Esophagus squamous epithelium (tissue), 5 donors: ENCODE results near the gene TCAF2. TPM values are rescaled to one million over a fixed set of nuclear protein-coding genes. Genes with fewer than 3 reads are reported as not detected.
A peak's percentile ranks its signal among the peaks of the same experiment; 100 is the strongest.
"Not testable (repeated sequence)": the region's sequence is repeated elsewhere in the genome, so short reads cannot be mapped to it uniquely, and the experiment has no call there.

ENCODE experiments used
- DNase-seq: peaks from one replicate; lab custom pipeline; 2025; lab: John Stamatoyannopoulos, UW
- H3K27ac ChIP-seq, 4 donors: fragments of 200-600 bp; sonication (generic); one replicate each; pipeline ENCODE4 v1.5.1; 2016 to 2019; ENCODE audit warnings: mild to moderate bottlenecking in 1 of 4
- H3K27me3 ChIP-seq, 4 donors: fragments of 200-600 bp; sonication (generic); 1 replicate in 3 of 4; 2 replicates in 1 of 4; pipeline versions ENCODE4 v1.5.1 to v1.6.0; 2017 to 2021; ENCODE audit warnings: antibody characterized with exemption in 1 of 4
- H3K36me3 ChIP-seq, 3 donors: fragments of 200-600 bp; sonication (generic); one replicate each; pipeline ENCODE4 v1.5.1; 2016 to 2019
- H3K4me1 ChIP-seq, 3 donors: fragments of 200-600 bp; sonication (generic); one replicate each; pipeline ENCODE4 v1.5.1; 2017 to 2019
- H3K4me3 ChIP-seq, 4 donors: fragments of 200-600 bp; sonication (generic); 1 replicate in 3 of 4; 2 replicates in 1 of 4; pipeline ENCODE4 v1.5.1; 2016 to 2019; ENCODE audit warnings: mild to moderate bottlenecking in 2 of 4, moderate library complexity in 1 of 4
- H3K9me3 ChIP-seq, 3 donors: fragments of 200-600 bp; sonication (generic); one replicate each; pipeline ENCODE4 v1.5.1; 2016 to 2019
- WGBS, 2 donors: methylation state at CpG; one replicate each; pipeline ENCODE4 v1.1.5; 2018; 5-methylcytosine and 5-hydroxymethylcytosine counted together
- intact Hi-C: fragments of 100-400 bp; cut with DNase I; formaldehyde crosslinking; loops from one replicate; pipeline ENCODE4 v1.15.0; 2022
- total RNA-seq, 4 donors: library from RNA; depleted of rRNA; stranded (reverse); fragments of >200 nt; gene quantifications; one replicate each; pipeline ENCODE4 v1.1.0, GENCODE V29; 2016
- donor health status: DM: yes; HTN: yes; CAD: no.

Gene TCAF2
- total RNA-seq, result 10 to 100 TPM; 11.3 to 15.3 (median 13.4) TPM

GRCh38 chr7:143620646-143621045 lies at the start of gene TCAF2:
Gene TCAF2, plus strand, starts transcription at chr7:143620974.
- intact Hi-C loops, H3K27me3 ChIP-seq, H3K4me1 ChIP-seq, H3K9me3 ChIP-seq, H3K36me3 ChIP-seq, DNase-seq: not testable (repeated sequence)
- no CpG with 5 or more reads among the region's 38 CpGs for WGBS, 2 donors
- peak within 1 kb of the TSS in 1 of 4 donors; percentile 77 for H3K27ac ChIP-seq
- peak within 1 kb of the TSS in 2 of 4 donors; percentile 36 to 44 for H3K4me3 ChIP-seq

GRCh38 chr7:143571501-143571900 lies 49.3 kb upstream of the TCAF2 start, which contains the start of gene CTAGE15:
Gene CTAGE15, plus strand, starts transcription at chr7:143571801. Its CDS starts 17 bp downstream, at chr7:143571818.
- intact Hi-C loops, H3K27ac ChIP-seq, H3K4me1 ChIP-seq, H3K27me3 ChIP-seq, H3K36me3 ChIP-seq, DNase-seq, H3K4me3 ChIP-seq, H3K9me3 ChIP-seq: not testable (repeated sequence)
- WGBS, 2 donors, result no CpG with 5 or more reads among the region's 20 CpGs

DNA sequence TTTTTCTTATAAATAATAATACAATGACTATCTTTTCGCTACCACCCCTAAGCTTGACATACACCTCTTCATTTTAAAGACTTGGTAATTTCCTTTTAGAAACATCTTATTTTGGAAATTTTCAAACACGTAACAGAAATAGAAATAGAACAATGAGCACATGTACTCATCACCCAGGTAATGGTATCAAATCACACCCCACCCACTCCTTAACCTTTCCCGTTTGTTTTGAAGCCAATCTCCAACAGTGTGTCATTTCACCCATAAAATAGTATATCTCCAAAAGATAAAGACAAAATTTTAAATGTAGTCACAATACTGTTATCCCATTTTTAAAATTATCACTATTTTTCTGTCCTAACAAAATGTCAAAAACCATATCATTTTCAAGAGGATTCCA lies 32.6 kb upstream of the TCAF2 start:
- H3K27me3 ChIP-seq, DNase-seq, H3K9me3 ChIP-seq, H3K27ac ChIP-seq, H3K4me1 ChIP-seq, H3K36me3 ChIP-seq, intact Hi-C loops, H3K4me3 ChIP-seq: not testable (repeated sequence)
- WGBS, 2 donors, result 73% methylated on average over 2 of the region's 3 CpGs; no CpG with 5 or more reads in 1 of the 2 donors

- DNase-seq, intact Hi-C loops, H3K36me3 ChIP-seq, H3K4me3 ChIP-seq, H3K9me3 ChIP-seq, H3K27ac ChIP-seq, H3K4me1 ChIP-seq, H3K27me3 ChIP-seq: not testable (repeated sequence)
Observed at GRCh38 chr7:143589897-143590296, 30.9 kb upstream of the TCAF2 start.

DNA sequence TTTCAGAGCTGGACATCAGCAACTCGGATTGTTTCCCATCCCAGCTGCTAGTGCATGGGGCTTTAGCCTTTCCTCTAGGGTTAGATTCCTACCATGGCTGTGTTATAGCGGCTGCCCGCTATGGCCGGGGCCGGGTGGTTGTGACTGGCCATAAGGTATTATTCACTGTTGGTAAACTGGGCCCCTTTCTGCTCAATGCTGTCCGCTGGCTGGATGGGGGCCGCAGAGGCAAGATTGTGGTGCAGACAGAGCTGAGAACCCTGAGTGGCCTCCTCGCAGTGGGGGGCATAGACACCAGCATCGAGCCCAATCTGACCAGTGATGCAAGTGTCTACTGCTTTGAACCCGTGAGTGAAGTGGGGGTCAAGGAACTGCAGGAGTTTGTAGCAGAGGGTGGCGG lies 22.7 kb upstream of the TCAF2 start:
- H3K27me3 ChIP-seq, intact Hi-C loops, H3K27ac ChIP-seq, H3K4me1 ChIP-seq, H3K4me3 ChIP-seq, DNase-seq, H3K36me3 ChIP-seq, H3K9me3 ChIP-seq: not testable (repeated sequence)
- no CpG with 5 or more reads among the region's 11 CpGs for WGBS, 2 donors

DNA sequence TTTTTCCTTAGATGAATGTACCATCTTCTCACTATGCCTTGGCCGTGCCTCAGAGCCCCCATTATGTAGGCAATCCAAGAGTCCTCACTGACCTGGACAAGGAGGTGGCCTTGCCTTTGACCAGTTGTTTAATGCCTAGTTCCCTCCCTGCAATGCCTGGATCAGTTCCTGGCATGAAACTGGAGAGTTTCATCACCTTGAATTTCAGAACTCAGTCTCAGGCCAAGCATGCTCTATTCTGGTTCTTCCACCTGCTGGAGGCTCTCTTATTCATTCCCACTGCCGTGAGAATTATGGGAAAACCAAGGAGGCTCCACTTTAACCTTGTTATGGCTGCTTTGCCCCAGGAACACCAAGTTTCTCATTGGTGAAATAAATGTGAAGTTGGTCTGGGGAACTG lies 17.2 kb upstream of the TCAF2 start:
- H3K4me3 ChIP-seq, DNase-seq, H3K27me3 ChIP-seq, H3K27ac ChIP-seq, H3K4me1 ChIP-seq, H3K36me3 ChIP-seq, intact Hi-C loops, H3K9me3 ChIP-seq: not testable (repeated sequence)
- no CpG with 5 or more reads among the region's 2 CpGs for WGBS, 2 donors

DNA sequence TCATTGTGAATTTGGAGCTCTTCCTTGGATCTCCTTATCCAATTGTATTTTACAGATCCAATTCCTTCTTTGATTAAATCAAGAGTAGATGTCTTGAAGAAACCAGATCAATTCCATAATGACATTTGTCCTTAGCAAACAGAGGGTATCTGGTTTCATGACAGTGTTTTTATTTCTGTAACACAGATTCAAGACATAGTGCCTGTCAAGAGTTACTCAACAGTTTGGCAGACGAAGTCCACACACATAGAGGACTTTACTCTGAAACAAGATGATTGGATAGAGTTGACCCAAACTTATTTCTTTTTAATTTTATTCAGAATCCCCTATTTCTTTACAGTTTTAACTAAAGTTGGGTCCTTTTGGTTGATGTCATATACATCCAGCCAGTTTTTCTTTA lies 14.7 kb upstream of the TCAF2 start:
- DNase-seq, H3K4me1 ChIP-seq, intact Hi-C loops, H3K27ac ChIP-seq, H3K4me3 ChIP-seq, H3K36me3 ChIP-seq, H3K27me3 ChIP-seq, H3K9me3 ChIP-seq: not testable (repeated sequence)
- no CpG with 5 or more reads among the region's 1 CpG for WGBS, 2 donors

DNA sequence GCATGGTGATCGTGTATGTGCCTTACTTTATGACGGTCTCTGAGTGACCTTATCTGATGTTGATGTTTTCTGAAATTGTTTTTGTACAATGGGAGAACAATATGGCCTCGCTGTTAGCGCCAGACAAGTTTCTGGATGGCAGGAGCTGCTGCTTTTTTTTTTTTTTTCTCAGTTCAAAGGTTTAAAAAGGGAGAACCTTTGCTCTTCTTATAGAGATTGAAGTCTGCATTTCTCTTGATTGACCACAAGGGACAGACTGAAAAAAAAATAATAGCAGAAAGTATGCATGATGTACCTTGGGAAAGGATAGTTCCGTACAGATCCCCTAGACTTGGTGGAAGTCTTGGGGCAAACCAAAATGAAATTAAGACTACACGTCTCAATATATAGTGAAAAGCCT lies 5.2 kb upstream of the TCAF2 start:
- H3K9me3 ChIP-seq, H3K27me3 ChIP-seq, H3K27ac ChIP-seq, H3K4me1 ChIP-seq, H3K4me3 ChIP-seq, intact Hi-C loops, H3K36me3 ChIP-seq, DNase-seq: not testable (repeated sequence)
- WGBS, 2 donors, result 94% methylated on average over 2 of the region's 6 CpGs; no CpG with 5 or more reads in 1 of the 2 donors

GRCh38 chr7:143617204-143617603 lies 3.6 kb upstream of the TCAF2 start:
- no CpG with 5 or more reads among the region's 1 CpG for WGBS, 2 donors
- H3K27me3 ChIP-seq, H3K4me1 ChIP-seq, H3K9me3 ChIP-seq, H3K27ac ChIP-seq, intact Hi-C loops, H3K4me3 ChIP-seq, H3K36me3 ChIP-seq, DNase-seq: not testable (repeated sequence)

- H3K4me3 ChIP-seq, result peak overlapping the region in 1 of 4 donors; percentile 35
- H3K27me3 ChIP-seq, H3K4me1 ChIP-seq, H3K9me3 ChIP-seq, DNase-seq, H3K36me3 ChIP-seq, intact Hi-C loops: not testable (repeated sequence)
- peak overlapping the region in 1 of 4 donors; percentile 64 for H3K27ac ChIP-seq
- WGBS, 2 donors, result no CpG with 5 or more reads among the region's 23 CpGs
Observed at GRCh38 chr7:143620058-143620457, 716 bp upstream of the TCAF2 start.

- H3K9me3 ChIP-seq, H3K4me1 ChIP-seq, H3K36me3 ChIP-seq, DNase-seq, H3K27me3 ChIP-seq, H3K27ac ChIP-seq, intact Hi-C loops: not testable (repeated sequence)
- H3K4me3 ChIP-seq, result peak overlapping the region in 2 of 4 donors; percentile 36 to 44
- WGBS, 2 donors, result no CpG with 5 or more reads among the region's 16 CpGs
Observed at GRCh38 chr7:143621175-143621574, 401 bp downstream of the TCAF2 start.

- H3K36me3 ChIP-seq, H3K27ac ChIP-seq, H3K4me1 ChIP-seq, intact Hi-C loops, DNase-seq, H3K27me3 ChIP-seq, H3K9me3 ChIP-seq, H3K4me3 ChIP-seq: not testable (repeated sequence)
- WGBS, 2 donors, result no CpG with 5 or more reads among the region's 17 CpGs
Observed at GRCh38 chr7:143622130-143622529, 1.4 kb downstream of the TCAF2 start.

- intact Hi-C loops, H3K27ac ChIP-seq, H3K4me1 ChIP-seq, DNase-seq, H3K4me3 ChIP-seq, H3K27me3 ChIP-seq, H3K36me3 ChIP-seq, H3K9me3 ChIP-seq: not testable (repeated sequence)
- no CpG with 5 or more reads among the region's 5 CpGs for WGBS, 2 donors
Observed at GRCh38 chr7:143630653-143631052, 9.9 kb downstream of the TCAF2 start.

DNA sequence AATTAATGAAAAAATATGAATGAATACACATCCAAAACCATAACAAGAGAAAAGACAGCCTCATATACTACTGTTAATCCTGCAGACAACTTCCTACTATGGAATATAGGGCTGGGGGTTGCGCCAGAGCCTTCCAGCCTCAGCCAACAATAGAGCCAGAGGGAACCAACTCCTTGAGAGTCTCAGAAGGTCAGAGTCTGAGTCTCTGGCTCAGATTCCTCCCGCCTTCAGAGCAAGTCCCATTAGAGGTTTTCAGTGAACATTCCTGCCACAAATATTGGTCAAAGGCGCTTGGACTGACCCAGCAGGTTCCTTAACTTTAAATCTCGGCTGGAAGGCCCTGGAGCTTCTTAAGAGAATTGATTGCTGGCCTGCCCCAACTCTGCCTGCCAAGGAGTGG lies 11.7 kb downstream of the TCAF2 start:
- H3K27me3 ChIP-seq, H3K4me1 ChIP-seq, intact Hi-C loops, H3K36me3 ChIP-seq, H3K27ac ChIP-seq, DNase-seq, H3K9me3 ChIP-seq, H3K4me3 ChIP-seq: not testable (repeated sequence)
- WGBS, 2 donors, result no CpG with 5 or more reads among the region's 4 CpGs
